GM21825 (cell line): ENCODE results near the gene GPER1.
"Not testable (repeated sequence)": the region's sequence is repeated elsewhere in the genome, so short reads cannot be mapped to it uniquely, and the experiment has no call there.

Source experiments
- ATAC-seq: cut with Tn5 transposase; IDR thresholded peaks from one replicate; pipeline ENCODE4 v1.9.1; 2021; ENCODE audit warnings: mild to moderate bottlenecking, moderate library complexity; ENCODE audit not compliant: unreplicated experiment

The GPER1 gene

GRCh38 chr7:1087952-1088920 is at the start of gene GPER1:
GPER1 (plus strand) TSS chr7:1088113; CDS start chr7:1091729, 3,616 bp downstream.
- no peak for ATAC-seq

DNA sequence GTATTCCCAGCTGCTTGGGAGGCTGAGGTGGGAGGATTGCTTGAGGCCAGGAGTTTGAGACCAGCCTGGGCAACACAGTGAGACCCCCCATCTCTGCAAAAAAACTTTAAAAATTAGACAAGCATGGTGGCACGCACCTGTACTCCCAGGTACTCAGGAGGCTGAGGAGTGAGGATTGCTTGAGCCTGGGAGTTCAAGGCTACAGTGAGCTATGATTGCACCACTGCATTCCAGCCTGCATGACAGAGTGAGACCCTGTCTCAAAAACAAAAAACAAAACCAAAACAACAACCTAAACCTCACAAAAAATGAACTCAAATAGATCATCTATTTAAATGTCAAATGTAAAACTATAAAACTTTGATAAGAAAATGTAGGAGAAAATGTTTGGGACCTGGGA is 47.7 kb upstream of the GPER1 start:
- ATAC-seq = not testable (repeated sequence)

GRCh38 chr7:1040790-1041189 is 47.1 kb upstream of the GPER1 start:
- no peak for ATAC-seq

- no peak for ATAC-seq
Observed at GRCh38 chr7:1041551-1042491, 46.1 kb upstream of the GPER1 start.

- ATAC-seq = no peak
Observed at GRCh38 chr7:1042492-1042833, 45.5 kb upstream of the GPER1 start.

DNA sequence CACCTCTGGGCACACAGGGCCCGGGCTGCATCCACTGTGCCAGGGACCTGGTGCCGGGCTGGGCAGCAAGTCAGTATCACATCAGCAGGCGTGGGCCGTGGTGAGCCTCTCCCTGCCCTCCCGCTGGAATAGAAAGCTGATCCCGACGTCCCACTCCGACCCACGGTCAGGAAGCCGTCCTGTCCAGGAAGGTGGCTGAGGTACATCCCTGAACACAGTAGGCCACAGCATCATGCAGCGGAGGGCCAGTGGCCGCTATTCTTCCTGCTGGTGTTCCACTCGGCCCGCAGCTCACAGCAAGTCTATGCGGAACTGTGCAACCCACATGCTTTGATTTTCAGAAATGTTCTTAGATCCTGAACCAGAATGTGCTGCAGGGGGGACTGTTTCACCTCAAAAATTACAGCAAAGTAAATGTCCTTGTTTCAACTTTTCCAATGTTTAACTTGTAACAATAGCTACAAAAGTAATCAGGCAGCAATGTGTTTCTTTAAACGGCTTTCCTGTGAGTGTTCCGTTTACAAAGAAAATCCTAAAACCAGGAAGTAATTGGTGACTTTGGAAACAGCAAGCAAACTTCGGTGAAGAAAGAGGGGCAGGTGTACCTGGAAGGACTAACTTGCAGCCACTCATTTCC is 44.2 kb upstream of the GPER1 start:
- no peak for ATAC-seq

- peak; percentile 88 for ATAC-seq
Observed at GRCh38 chr7:1044189-1045068, 43.5 kb upstream of the GPER1 start, which contains the start of gene GPR146. GPR146 (plus strand) TSS chr7:1044546; CDS start chr7:1057516, 12,970 bp downstream.

DNA sequence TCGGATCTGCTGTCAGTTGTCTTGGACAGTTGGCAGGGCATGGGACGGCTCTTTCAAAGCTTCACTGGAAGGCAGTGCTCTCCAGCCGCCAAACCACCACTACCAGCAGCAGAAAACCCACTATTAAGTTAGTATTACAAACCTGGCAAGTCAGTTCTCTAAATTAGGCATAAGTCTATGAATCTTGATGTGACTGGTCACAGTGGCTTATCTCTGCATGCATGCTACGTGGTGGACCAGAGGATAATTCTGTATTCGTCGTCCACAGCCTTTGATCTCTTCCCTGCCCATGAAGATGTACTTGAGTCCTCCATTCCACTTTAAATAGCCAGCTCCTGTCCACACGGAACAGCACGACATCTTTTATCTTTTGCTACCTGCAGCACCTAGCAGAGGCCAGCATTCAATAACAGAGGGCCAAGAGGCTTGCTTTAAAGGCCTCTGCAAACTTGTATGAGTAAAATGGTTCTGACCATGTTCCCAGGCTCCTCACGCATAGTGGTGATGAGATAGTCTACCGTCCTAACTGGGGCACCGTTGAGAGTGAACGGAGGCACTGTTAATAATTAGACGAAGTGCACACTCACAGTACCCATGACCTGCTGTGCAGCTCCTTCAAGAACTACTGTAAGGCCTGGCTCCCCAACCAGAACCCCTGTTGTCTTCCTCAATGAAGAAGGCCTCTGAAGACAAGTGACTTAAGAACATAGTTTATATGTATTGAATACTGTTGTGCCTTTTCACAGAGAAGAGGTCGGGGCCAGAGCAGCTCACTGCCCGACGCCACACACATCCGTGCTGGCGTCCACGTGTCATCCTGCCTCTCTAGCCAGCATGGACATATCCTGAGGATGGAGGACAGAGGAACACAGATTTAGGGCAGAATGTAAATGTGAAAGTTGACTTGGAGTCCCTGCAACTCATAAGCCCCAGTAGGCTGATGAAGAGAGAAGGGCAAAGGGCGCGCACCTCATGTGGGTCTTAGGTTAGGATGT is 42.5 kb upstream of the GPER1 start:
- ATAC-seq = no peak

- ATAC-seq = no peak
Observed at GRCh38 chr7:1046722-1047679, 40.9 kb upstream of the GPER1 start.

DNA sequence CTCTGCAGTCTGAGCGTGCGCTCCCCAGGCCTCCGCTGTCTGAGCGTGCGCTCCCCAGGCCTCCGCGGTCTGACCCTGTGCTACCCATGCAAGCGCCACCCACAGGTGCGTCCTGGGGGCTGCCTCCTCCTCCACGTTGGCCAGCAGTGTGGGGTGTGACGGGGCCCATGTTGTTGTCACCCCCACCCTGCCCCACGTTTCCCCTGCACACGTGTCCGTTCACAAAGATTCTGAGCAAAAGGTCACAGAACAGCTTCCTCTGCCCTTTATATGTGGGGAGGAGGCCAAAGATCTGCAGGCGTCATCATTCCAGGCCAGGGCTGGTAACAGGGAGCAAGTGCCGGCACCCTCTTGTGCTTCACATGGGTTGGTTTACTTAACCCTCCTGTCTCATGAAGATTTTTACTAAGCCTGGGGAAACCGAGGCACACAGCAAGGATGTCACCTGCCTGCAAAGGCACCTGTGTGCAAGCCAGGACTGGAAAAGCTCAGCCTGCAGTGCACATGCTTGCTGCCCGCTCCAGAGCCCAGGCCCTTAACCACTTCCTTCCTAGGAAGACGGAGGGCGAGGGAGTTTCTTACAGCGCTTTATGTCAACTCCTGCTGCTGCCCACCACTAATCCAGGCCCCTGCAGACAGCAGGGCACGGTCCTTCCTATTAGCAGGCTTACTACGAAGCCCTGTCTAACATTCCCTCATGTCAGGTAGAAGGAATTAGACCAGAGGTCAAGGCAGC is 38.7 kb upstream of the GPER1 start:
- ATAC-seq = no peak

GRCh38 chr7:1049801-1050200 is 38.1 kb upstream of the GPER1 start:
- no peak for ATAC-seq

DNA sequence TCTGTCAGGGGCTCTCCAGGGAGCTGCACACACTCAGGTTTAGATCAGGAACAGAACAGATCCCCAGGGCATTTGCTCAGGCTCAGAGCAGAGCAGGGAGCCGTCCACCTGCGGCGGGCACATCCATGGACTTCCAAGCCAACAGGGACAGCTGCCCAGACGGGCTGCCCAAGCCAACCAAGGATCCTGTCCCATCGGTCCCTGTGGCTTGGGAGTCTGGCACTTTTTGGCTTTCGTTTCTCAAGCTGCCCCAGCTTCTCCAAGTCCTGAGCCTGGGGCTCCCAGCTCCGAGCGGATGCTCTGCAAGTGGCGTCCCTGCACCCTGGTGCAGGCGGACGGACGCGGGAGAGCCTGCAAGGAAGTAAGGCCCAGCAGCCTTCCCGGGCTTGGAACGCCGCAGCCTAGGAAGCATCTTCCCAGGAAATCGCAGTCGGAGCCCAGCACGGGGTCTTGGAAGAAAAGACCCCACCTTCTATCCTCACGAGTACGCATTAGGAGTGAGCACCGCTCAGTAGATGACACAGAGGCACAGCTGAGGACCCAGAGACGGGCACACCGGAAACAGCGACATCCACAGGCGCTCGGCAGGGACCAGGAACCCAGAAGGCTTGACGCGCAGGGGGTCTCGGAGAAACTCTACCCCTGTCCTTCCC is 37.5 kb upstream of the GPER1 start:
- ATAC-seq = no peak

GRCh38 chr7:1050956-1051690 is 36.8 kb upstream of the GPER1 start:
- ATAC-seq = no peak

DNA sequence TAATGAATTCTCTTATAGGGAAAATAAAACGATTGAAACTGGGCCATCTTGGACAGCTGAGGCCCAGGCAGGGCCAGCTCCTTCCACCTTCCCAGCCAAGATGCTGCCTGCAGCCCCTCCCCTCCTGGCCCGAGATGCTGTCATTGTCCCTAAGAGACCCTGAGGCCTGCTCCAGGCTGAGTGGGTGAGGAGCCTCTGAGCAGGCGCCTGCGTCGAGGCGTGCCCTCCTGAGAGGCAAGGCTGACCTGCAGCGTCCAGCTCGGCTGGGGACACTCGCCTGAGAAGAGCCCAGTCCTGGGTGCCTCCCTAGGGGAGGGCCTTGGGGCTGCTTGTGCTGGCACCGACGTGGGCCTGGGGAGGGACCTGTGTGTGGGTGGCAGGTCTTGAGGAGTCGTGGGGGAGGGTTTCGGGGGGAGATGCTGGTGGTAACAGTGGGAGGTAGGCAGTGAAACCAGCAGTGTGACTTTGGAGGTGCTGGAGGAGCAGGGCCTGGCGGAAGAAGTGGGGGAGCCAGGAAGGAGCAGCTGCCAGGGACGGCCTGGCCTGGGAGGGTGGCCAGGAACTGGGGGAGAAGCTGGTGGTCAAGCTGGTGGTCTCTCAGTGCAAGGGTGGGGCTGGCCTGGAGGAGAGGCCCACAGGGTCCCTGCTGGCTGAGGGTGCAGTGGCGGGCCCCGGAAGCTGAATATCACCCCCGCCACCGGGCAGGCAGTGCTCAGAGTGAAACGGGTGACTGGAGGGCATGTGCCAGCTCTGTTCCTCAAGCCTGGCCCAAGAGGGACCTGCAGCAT is 35.7 kb upstream of the GPER1 start:
- no peak for ATAC-seq

DNA sequence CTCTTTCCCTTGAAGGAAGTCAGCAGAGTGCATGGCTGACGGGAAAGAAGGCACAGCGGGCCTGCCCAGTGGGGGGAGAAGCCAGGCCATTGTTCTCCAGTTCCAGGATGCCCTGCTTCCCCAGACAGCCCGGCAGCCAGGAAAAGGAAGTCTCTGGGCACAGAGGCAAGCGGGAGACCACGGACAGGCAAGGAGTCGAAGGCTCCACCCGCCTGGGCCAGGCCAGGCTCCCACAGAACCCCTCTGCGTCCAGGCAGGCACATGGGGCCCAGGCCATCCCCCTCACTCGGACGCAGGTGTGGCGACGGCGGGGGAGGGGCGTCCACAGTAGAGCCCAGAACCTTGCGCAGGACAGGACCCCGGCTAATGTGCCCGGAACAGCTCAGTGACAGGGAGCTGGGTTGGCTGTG is 34.9 kb upstream of the GPER1 start:
- no peak for ATAC-seq
